K562 (cell line): ENCODE data around the gene TULP3. TPM values are rescaled to one million over a fixed set of nuclear protein-coding genes. Genes with fewer than 3 reads are reported as not detected.
"Not testable (repeated sequence)": the region's sequence is repeated elsewhere in the genome, so short reads cannot be mapped to it uniquely, and the experiment has no call there.

Experiments
- ATAC-seq: fragments of 200-7000 bp; cut with Tn5 transposase; 3 replicates; pipeline ENCODE4 v1.9.1; 2020; ENCODE audit warnings: moderate library complexity
- BruUV-seq: library from RNA; stranded (reverse); fragments of 400-500 nt; replicated peaks from 2 replicates; lab custom pipeline; 2021; lab: Mats Ljungman, UMichigan
- CTCF ChIA-PET: fragments of 300-600 bp; formaldehyde crosslinking; extraction: SDS; loops from one replicate; lab custom pipeline; 2021; ENCODE audit warnings: low intra/inter-chr PET ratio; lab: Yijun Ruan, JAX
- POLR2A ChIA-PET: fragments of 300-600, 350-650 bp; sonication (Branson Sonifier 250); formaldehyde crosslinking; extraction: SDS; loops from one replicate; lab custom pipeline; 2021; ENCODE audit warnings: antibody characterized with exemption, inconsistent platforms; lab: Yijun Ruan, JAX
- DNase-seq, 4 experiments: peaks; one replicate each; pipeline versions ENCODE4 v3.0.0 to v3.0.0-alpha.2; 2011 to 2018; ENCODE audit warnings: low spot score in 3 of 4, mixed read lengths in 3 of 4; ENCODE audit errors: extremely low read depth in 1 of 4
- FAIRE-seq: peaks from 2 replicates; lab custom pipeline; 2011; peaks lifted over from hg19 to GRCh38; lab: Jason Lieb, UNC
- H2AFZ ChIP-seq: 2 replicates; pipeline ENCODE4 v1.6.0; 2011; ENCODE audit warnings: low read depth, low read length, control low read depth, inconsistent platforms
- H3K27ac ChIP-seq: fragments of 200-600 bp; 3 replicates; pipeline ENCODE4 v1.8.0; 2011; ENCODE audit warnings: low read depth, mild to moderate bottlenecking, control low read depth, inconsistent platforms, low read length, moderate library complexity, mixed read lengths; ENCODE audit errors: extremely low read depth
- H3K27me3 ChIP-seq, 2 experiments: fragments of 300-600 bp in 1 of 2; 2 replicates in 1 of 2; 3 replicates in 1 of 2; pipeline versions ENCODE4 v1.6.0 to v1.8.0; 2011; ENCODE audit warnings: inconsistent platforms in 2 of 2, low read length in 2 of 2, mild to moderate bottlenecking in 1 of 2, mixed read lengths in 1 of 2, moderate library complexity in 1 of 2; ENCODE audit not compliant: control insufficient read depth in 2 of 2, insufficient read depth in 2 of 2
- H3K36me3 ChIP-seq: fragments of 300-600 bp; 3 replicates; pipeline ENCODE4 v1.8.0; 2011; ENCODE audit warnings: mild to moderate bottlenecking, low read length, inconsistent platforms; ENCODE audit not compliant: control insufficient read depth, insufficient read depth
- H3K4me1 ChIP-seq, 2 experiments: fragments of 200-600 bp in 1 of 2; replicated peaks in 1 of 2; 2 replicates in 1 of 2; 3 replicates in 1 of 2; pipeline versions ENCODE4 v1.5.1 to v1.8.0; 2011; ENCODE audit warnings: inconsistent platforms in 2 of 2, low read length in 2 of 2, mild to moderate bottlenecking in 1 of 2, mixed read lengths in 1 of 2, moderate library complexity in 1 of 2; ENCODE audit not compliant: control insufficient read depth in 2 of 2, insufficient read depth in 2 of 2
- H3K4me2 ChIP-seq: 2 replicates; pipeline ENCODE4 v1.6.1; 2011; ENCODE audit warnings: low read length, control low read depth, inconsistent platforms, mixed read lengths; ENCODE audit not compliant: insufficient read depth
- H3K4me3 ChIP-seq: fragments of 200-600 bp; sonication (generic), shearing (Covaris generic); 2 replicates; pipeline ENCODE4 v1.5.1; 2016; ENCODE audit warnings: control low read depth, inconsistent platforms
- H3K79me2 ChIP-seq: fragments of 200-600 bp; 3 replicates; pipeline ENCODE4 v1.8.0; 2011; ENCODE audit warnings: low read length, inconsistent platforms; ENCODE audit not compliant: control insufficient read depth, insufficient read depth
- H3K9ac ChIP-seq, 2 experiments: 2 replicates each; pipeline versions ENCODE4 v1.6.0 to v1.6.1; 2011; ENCODE audit warnings: low read depth in 2 of 2, low read length in 2 of 2, control low read depth in 1 of 2, inconsistent platforms in 1 of 2, mild to moderate bottlenecking in 1 of 2, mixed read lengths in 1 of 2; ENCODE audit not compliant: insufficient read depth in 1 of 2
- H3K9me1 ChIP-seq: one replicate; pipeline ENCODE4 v1.6.0; 2011; ENCODE audit warnings: inconsistent platforms, mild to moderate bottlenecking, low read length, moderate library complexity; ENCODE audit not compliant: control insufficient read depth, insufficient read depth
- H3K9me3 ChIP-seq: replicated peaks from 2 replicates; pipeline ENCODE4 v1.5.1; 2011; ENCODE audit warnings: low read depth, low read length, inconsistent platforms; ENCODE audit not compliant: control insufficient read depth, insufficient read depth
- H4K20me1 ChIP-seq: replicated peaks from 2 replicates; pipeline ENCODE4 v1.6.1; 2011; ENCODE audit warnings: low read length, inconsistent platforms, mixed read lengths; ENCODE audit not compliant: control insufficient read depth, insufficient read depth
- PTBP1 ChIP-seq: fragments of 200-400 bp; formaldehyde crosslinking; IDR thresholded peaks from 2 replicates; pipeline ENCODE4 v1.6.1; 2017; ENCODE audit warnings: low read depth, low read length
- WGBS: fragments of 100-300 bp; shearing (Covaris generic); methylation state at CpG from one replicate; pipeline ENCODE4 v1.1.6; 2016; ENCODE audit warnings: low coverage, mixed read lengths; ENCODE audit not compliant: insufficient coverage; ENCODE audit errors: missing lambda C conversion rate; 5-methylcytosine and 5-hydroxymethylcytosine counted together
- in situ Hi-C: fragments of 300-500 bp; cut with MboI; formaldehyde crosslinking; loops from 4 replicates; pipeline ENCODE4 v1.15.0; 2018; ENCODE audit warnings: inconsistent platforms, mixed read lengths
- intact Hi-C: fragments of 100-400 bp; cut with micrococcal nuclease; formaldehyde crosslinking; loops from 2 replicates; pipeline ENCODE4 v1.14.2; 2022
- polyA plus RNA-seq, 8 experiments: library from polyadenylated mRNA; depleted of rRNA in 4 of 8; stranded (reverse) in 5 of 8; unstranded in 3 of 8; fragments of >200 nt; fragmentation: Nextera tagmentation in 2 of 8; fragmentation: Illumina TruSeq in 1 of 8; extraction: Ambion mirVana in 2 of 8; extraction: Trizol in 1 of 8; gene quantifications; 2 replicates each; pipeline versions ENCODE4 v1.2.1 to v1.2.3, GENCODE V29; 2011 to 2014; ENCODE audit warnings: inconsistent platforms in 1 of 8, missing spikeins in 1 of 8
- total RNA-seq, 7 experiments: library from RNA; depleted of rRNA in 6 of 7; stranded (reverse); fragments of >200 nt in 6 of 7; fragmentation: Illumina TruSeq in 2 of 7; extraction: Trizol in 2 of 7; gene quantifications; 2 replicates each; pipeline versions ENCODE4 v1.2.1 to v1.2.3, GENCODE V29; 2011 to 2021; ENCODE audit warnings: low replicate concordance in 1 of 7

The TULP3 gene
- total and polyA plus RNA-seq, 9 of the 15 experiments (the other 6 are each of a cell fraction or from before 2014, with no cell fraction given): 3.6 to 13.3 (median 7.3) TPM

- DNase-seq (no peak), FAIRE-seq (no peak), ATAC-seq (no peak)
- ChIA-PET CTCF (no interaction called here), POLR2A (interaction anchor here (0.5 to 1.2 kb wide), 3 partner anchors 11 to 170 kb away, joined by 3 to 6 read pairs (median 6); partner anchors contain the start of genes FOXM1 and RHNO1)
- Histone ChIP-seq H3K79me2 (no peaks in the 10 kb centered on the region), H3K27me3 (no peaks in the 10 kb centered on the region), H3K36me3 (peaks cover 74% of the 10 kb centered on the region; the same call in 2 of the 3 replicates), H3K27ac (no peak overlapping the region), H3K9me1 (no peaks in the 10 kb centered on the region), H4K20me1 (no peaks in the 10 kb centered on the region; the same call in 1 of the 2 replicates), H3K9ac (no peak overlapping the region), H3K4me1 (no peaks in the 10 kb centered on the region), H2AFZ (no peak overlapping the region), H3K4me3 (no peak overlapping the region), H3K9me3 (no peaks in the 10 kb centered on the region), H3K4me2 (no peak overlapping the region)
- WGBS: 97% methylated on average over 9 of the region's 9 CpGs
- no TSS peak for BruUV-seq
- in situ Hi-C loops: no loop called here
- TF ChIP-seq PTBP1: no peak
- intact Hi-C loops: no loop called here
Measured at GRCh38 chr12:2864198-2864597, 26.5 kb upstream of the TULP3 start.

GRCh38 chr12:2868986-2869632 is 21.6 kb upstream of the TULP3 start:
- H3K9ac ChIP-seq, H3K27me3 ChIP-seq, H3K79me2 ChIP-seq, DNase-seq, FAIRE-seq, intact Hi-C loops, in situ Hi-C loops, CTCF ChIA-PET, H3K9me1 ChIP-seq, H3K4me2 ChIP-seq, POLR2A ChIA-PET, H3K4me1 ChIP-seq, BruUV-seq, H3K4me3 ChIP-seq, H2AFZ ChIP-seq, H4K20me1 ChIP-seq, H3K27ac ChIP-seq, ATAC-seq, H3K9me3 ChIP-seq: not testable (repeated sequence)
- H3K36me3 ChIP-seq: peaks cover 74% of the 10 kb centered on the region
- WGBS: 73% methylated on average over 5 of the region's 9 CpGs
